SK-N-SH (cell line): ENCODE measurements around the gene PARP2.

Experiments used
- EP300 ChIP-seq, 2 experiments: IDR thresholded peaks; 2 replicates each; pipeline versions ENCODE4 v1.4.0 to v1.6.1; 2012; ENCODE audit warnings: borderline replicate concordance in 1 of 2, low read depth in 1 of 2, low read length in 1 of 2
- EZH2phosphoT487 ChIP-seq: fragments of 200-600 bp; sonication (generic); IDR thresholded peaks from 2 replicates; pipeline ENCODE4 v1.6.1; 2017; ENCODE audit warnings: low read depth, mixed run types, mild to moderate bottlenecking, antibody characterized with exemption, moderate library complexity, borderline replicate concordance
- FOXM1 ChIP-seq: IDR thresholded peaks from 2 replicates; pipeline ENCODE4 v1.4.0; 2012; ENCODE audit warnings: low read depth, mild to moderate bottlenecking
- POLR2AphosphoS5 ChIP-seq: IDR thresholded peaks from 2 replicates; pipeline ENCODE4 v1.6.1; 2012; ENCODE audit warnings: low read depth, low read length
- RAD21 ChIP-seq: IDR thresholded peaks from 2 replicates; pipeline ENCODE4 v1.6.1; 2012; ENCODE audit warnings: mild to moderate bottlenecking, low read length
- RCOR1 ChIP-seq: fragments of 150-350 bp; IDR thresholded peaks from 2 replicates; pipeline ENCODE4 v1.6.1; 2017; ENCODE audit warnings: antibody characterized with exemption, low read length
- RFX5 ChIP-seq: IDR thresholded peaks from 2 replicates; pipeline ENCODE4 v1.6.1; 2012; ENCODE audit warnings: mild to moderate bottlenecking, improper control_type of control experiment, low read length
- SIN3A ChIP-seq: IDR thresholded peaks from 2 replicates; pipeline ENCODE4 v1.6.1; 2012; ENCODE audit warnings: low read depth, mild to moderate bottlenecking, low read length, moderate library complexity, borderline replicate concordance
- TAF1 ChIP-seq: IDR thresholded peaks from 2 replicates; pipeline ENCODE4 v1.6.1; 2012; ENCODE audit warnings: low read depth, mild to moderate bottlenecking, low read length, moderate library complexity, borderline replicate concordance
- TEAD4 ChIP-seq: IDR thresholded peaks from 2 replicates; pipeline ENCODE4 v1.4.0; 2012; ENCODE audit warnings: mild to moderate bottlenecking, borderline replicate concordance; ENCODE audit not compliant: insufficient read depth
- YY1 ChIP-seq: IDR thresholded peaks from 2 replicates; pipeline ENCODE4 v1.4.0; 2012; ENCODE audit warnings: low read depth, mild to moderate bottlenecking
- TF ChIP-seq, protein P1 (sequence below): fragments of 200-600 bp; sonication (generic); IDR thresholded peaks from 2 replicates; pipeline ENCODE4 v1.6.1; 2017; ENCODE audit warnings: antibody characterized with exemption, mild to moderate bottlenecking, moderate library complexity
- TF ChIP-seq, protein P2 (sequence below): IDR thresholded peaks from 2 replicates; pipeline ENCODE4 v1.4.0; 2012; ENCODE audit warnings: low read depth
- TF ChIP-seq, protein P3 (sequence below): IDR thresholded peaks from 2 replicates; pipeline ENCODE4 v1.4.0; 2012; ENCODE audit warnings: low read depth, borderline replicate concordance

DNA sequence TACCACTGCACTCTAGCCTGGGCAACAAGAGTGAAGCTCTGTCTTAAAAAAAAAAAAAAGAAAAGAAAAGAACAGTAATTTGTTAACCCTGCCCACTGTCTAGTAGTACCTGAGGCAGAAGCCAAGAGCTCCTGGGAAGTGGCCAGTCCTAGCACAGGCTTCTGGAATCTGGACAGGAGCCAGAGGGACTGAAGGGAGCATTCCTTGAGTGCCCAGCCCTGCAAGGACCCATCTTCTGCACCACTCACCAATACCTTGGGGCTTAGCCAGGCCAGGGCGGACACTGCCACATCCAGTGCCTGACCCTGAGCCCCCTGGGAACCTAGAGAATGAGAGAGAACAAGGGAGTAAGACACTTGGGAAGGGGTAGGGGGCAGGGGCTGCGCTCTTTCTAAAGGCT lies 33.7 kb downstream of the PARP2 start:
- TF ChIP-seq, protein P1, sequence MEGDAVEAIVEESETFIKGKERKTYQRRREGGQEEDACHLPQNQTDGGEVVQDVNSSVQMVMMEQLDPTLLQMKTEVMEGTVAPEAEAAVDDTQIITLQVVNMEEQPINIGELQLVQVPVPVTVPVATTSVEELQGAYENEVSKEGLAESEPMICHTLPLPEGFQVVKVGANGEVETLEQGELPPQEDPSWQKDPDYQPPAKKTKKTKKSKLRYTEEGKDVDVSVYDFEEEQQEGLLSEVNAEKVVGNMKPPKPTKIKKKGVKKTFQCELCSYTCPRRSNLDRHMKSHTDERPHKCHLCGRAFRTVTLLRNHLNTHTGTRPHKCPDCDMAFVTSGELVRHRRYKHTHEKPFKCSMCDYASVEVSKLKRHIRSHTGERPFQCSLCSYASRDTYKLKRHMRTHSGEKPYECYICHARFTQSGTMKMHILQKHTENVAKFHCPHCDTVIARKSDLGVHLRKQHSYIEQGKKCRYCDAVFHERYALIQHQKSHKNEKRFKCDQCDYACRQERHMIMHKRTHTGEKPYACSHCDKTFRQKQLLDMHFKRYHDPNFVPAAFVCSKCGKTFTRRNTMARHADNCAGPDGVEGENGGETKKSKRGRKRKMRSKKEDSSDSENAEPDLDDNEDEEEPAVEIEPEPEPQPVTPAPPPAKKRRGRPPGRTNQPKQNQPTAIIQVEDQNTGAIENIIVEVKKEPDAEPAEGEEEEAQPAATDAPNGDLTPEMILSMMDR: no peak
- TF ChIP-seq FOXM1: no peak
- no peak for TF ChIP-seq TEAD4
- TF ChIP-seq POLR2AphosphoS5: no peak
- TF ChIP-seq, protein P2, sequence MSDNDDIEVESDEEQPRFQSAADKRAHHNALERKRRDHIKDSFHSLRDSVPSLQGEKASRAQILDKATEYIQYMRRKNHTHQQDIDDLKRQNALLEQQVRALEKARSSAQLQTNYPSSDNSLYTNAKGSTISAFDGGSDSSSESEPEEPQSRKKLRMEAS: no peak
- TF ChIP-seq YY1: no peak
- no peak for TF ChIP-seq TAF1
- TF ChIP-seq SIN3A: no peak
- TF ChIP-seq, protein P3, sequence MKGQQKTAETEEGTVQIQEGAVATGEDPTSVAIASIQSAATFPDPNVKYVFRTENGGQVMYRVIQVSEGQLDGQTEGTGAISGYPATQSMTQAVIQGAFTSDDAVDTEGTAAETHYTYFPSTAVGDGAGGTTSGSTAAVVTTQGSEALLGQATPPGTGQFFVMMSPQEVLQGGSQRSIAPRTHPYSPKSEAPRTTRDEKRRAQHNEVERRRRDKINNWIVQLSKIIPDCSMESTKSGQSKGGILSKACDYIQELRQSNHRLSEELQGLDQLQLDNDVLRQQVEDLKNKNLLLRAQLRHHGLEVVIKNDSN: no peak
- TF ChIP-seq RCOR1: no peak
- no peak for TF ChIP-seq RAD21
- no peak for TF ChIP-seq EP300 (IDR thresholded peaks at IDR 0.05; ENCODE audit: borderline replicate concordance in 1 of 2, low read depth in 1 of 2, low read length in 1 of 2)
- no peak for TF ChIP-seq RFX5
- TF ChIP-seq EZH2phosphoT487: no peak
